ENCODE measurements around the gene FRMD6. TPM values are rescaled to one million over a fixed set of nuclear protein-coding genes. Genes with fewer than 3 reads are reported as not detected.

Gene FRMD6
- total and polyA plus RNA-seq, 8 donors, result 19.8 to 33.5 (median 28.9) TPM

GRCh38 chr14:51636109-51636508 is 15.6 kb upstream of the FRMD6 start:
- Histone ChIP-seq H3K4me3 (no peak overlapping the region), H3K36me3 (no peaks in the 10 kb centered on the region), H3K27me3 (no peaks in the 10 kb centered on the region), H3K4me1 (no peaks in the 10 kb centered on the region), H3K27ac (no peak overlapping the region), H3K9me3 (no peaks in the 10 kb centered on the region)
- no peak for TF ChIP-seq CTCF (IDR thresholded peaks at IDR 0.05)
- no peak for DNase-seq
- no peak for ATAC-seq
- intact Hi-C loops (cut with DNase I), result no loop called here

- Histone ChIP-seq H3K27me3 (no peaks in the 10 kb centered on the region), H3K36me3 (no peaks in the 10 kb centered on the region), H3K9me3 (no peaks in the 10 kb centered on the region), H3K27ac (no peak overlapping the region), H3K4me1 (no peaks in the 10 kb centered on the region), H3K4me3 (no peak overlapping the region)
- DNase-seq (no peak), ATAC-seq (peak; percentile 88)
- intact Hi-C loops (cut with DNase I), result no loop called here
- TF ChIP-seq CTCF (IDR thresholded peaks at IDR 0.05), result no peak
Observed at GRCh38 chr14:51638071-51638944, 13.4 kb upstream of the FRMD6 start.

- no peaks in the 10 kb centered on the region for H3K4me1 ChIP-seq
- intact Hi-C loops (cut with DNase I), result no loop called here
- H3K27ac ChIP-seq, result no peak overlapping the region
- no peak overlapping the region for H3K4me3 ChIP-seq
- no peaks in the 10 kb centered on the region for H3K27me3 ChIP-seq
- H3K9me3 ChIP-seq, result no peaks in the 10 kb centered on the region
- H3K36me3 ChIP-seq, result no peaks in the 10 kb centered on the region
- no peak for TF ChIP-seq CTCF (IDR thresholded peaks at IDR 0.05)
- DNase-seq (no peak), ATAC-seq (no peak)
Observed at GRCh38 chr14:51639668-51640316, 11.9 kb upstream of the FRMD6 start.

- intact Hi-C loops (cut with DNase I), result no loop called here
- Histone ChIP-seq H3K27me3 (no peaks in the 10 kb centered on the region), H3K4me3 (no peak overlapping the region), H3K9me3 (no peaks in the 10 kb centered on the region), H3K27ac (no peak overlapping the region), H3K36me3 (no peaks in the 10 kb centered on the region), H3K4me1 (no peaks in the 10 kb centered on the region)
- TF ChIP-seq CTCF (IDR thresholded peaks at IDR 0.05), result no peak
- no peak for ATAC-seq
- no peak for DNase-seq
Observed at GRCh38 chr14:51643140-51643539, 8.6 kb upstream of the FRMD6 start.

- H3K27me3 ChIP-seq, result no peaks in the 10 kb centered on the region
- no peaks in the 10 kb centered on the region for H3K36me3 ChIP-seq
- DNase-seq, result no peak
- no peak overlapping the region for H3K27ac ChIP-seq
- intact Hi-C loops (cut with DNase I), result no loop called here
- H3K4me3 ChIP-seq, result no peak overlapping the region
- no peak for TF ChIP-seq CTCF (IDR thresholded peaks at IDR 0.05)
- H3K9me3 ChIP-seq, result no peaks in the 10 kb centered on the region
- no peak for ATAC-seq
- H3K4me1 ChIP-seq, result no peaks in the 10 kb centered on the region
Observed at GRCh38 chr14:51644217-51644933, 7.3 kb upstream of the FRMD6 start.
